ENCODE data around the gene PHLPP1. TPM values are rescaled to one million over a fixed set of nuclear protein-coding genes. Genes with fewer than 3 reads are reported as not detected.
A peak's percentile ranks its signal among the peaks of the same experiment; 100 is the strongest.

PHLPP1 gene
- total and polyA plus RNA-seq, 2 of the 13 experiments (the other 11 are each of a cell fraction or from before 2014, with no cell fraction given): 9.8 to 18.5 TPM

GRCh38 chr18:62714671-62715435, 488 bp upstream of the PHLPP1 start (continued):
- no peak for TF ChIP-seq SRY (CRISPR knock-in tag; IDR thresholded peaks at IDR 0.05)
- no peak for TF ChIP-seq CREBL2 (CRISPR knock-in tag; IDR thresholded peaks at IDR 0.05; ENCODE audit: borderline replicate concordance)
- peak; percentile 87 for TF ChIP-seq ZSCAN25 (CRISPR knock-in tag; IDR thresholded peaks at IDR 0.05)
- no peak for TF ChIP-seq MBNL3 (CRISPR knock-in tag; conservative IDR thresholded peaks at IDR 0.05)
- peak; percentile 29 for TF ChIP-seq ZFP36 (IDR thresholded peaks at IDR 0.05; ENCODE audit: borderline replicate concordance, low read depth, low read length, partially characterized antibody)
- TF ChIP-seq ATAD3A (CRISPR knock-in tag; IDR thresholded peaks at IDR 0.05): no peak
- no peak; the same call in 1 of the 2 replicates for TF ChIP-seq ZBED4 (CRISPR knock-in tag; IDR thresholded peaks at IDR 0.05; ENCODE audit: borderline replicate concordance)
- TF ChIP-seq ZNF432 (CRISPR knock-in tag; IDR thresholded peaks at IDR 0.05; ENCODE audit: borderline replicate concordance): no peak
- no peak for TF ChIP-seq DPF2 (CRISPR knock-in tag; IDR thresholded peaks at IDR 0.05; ENCODE audit: borderline replicate concordance, low read depth)
- no peak for TF ChIP-seq HDAC1 (CRISPR knock-in tag; IDR thresholded peaks at IDR 0.05)
- no peak for TF ChIP-seq MYPOP (CRISPR knock-in tag; IDR thresholded peaks at IDR 0.05)
- TF ChIP-seq HNF4G (IDR thresholded peaks at IDR 0.05; ENCODE audit: borderline replicate concordance, low read depth, low read length): no peak
- TF ChIP-seq HNF4G (CRISPR knock-in tag; IDR thresholded peaks at IDR 0.05; ENCODE audit: borderline replicate concordance, low read depth): no peak
- no peak for TF ChIP-seq ZNF17 (CRISPR knock-in tag; IDR thresholded peaks at IDR 0.05)
- no peak; the same call in none of the 2 replicates for TF ChIP-seq TGIF2 (CRISPR knock-in tag; IDR thresholded peaks at IDR 0.05)
- TF ChIP-seq ZBTB2 (CRISPR knock-in tag; IDR thresholded peaks at IDR 0.05; ENCODE audit: low read depth): no peak
- peak; percentile 64; the same call in 1 of the 2 replicates for TF ChIP-seq ZNF292 (CRISPR knock-in tag; IDR thresholded peaks at IDR 0.05; ENCODE audit: borderline replicate concordance, low read depth)
- TF ChIP-seq ZNF691 (CRISPR knock-in tag; IDR thresholded peaks at IDR 0.05; ENCODE audit: borderline replicate concordance, low read depth): no peak
- peak; percentile 91 for TF ChIP-seq SUZ12 (IDR thresholded peaks at IDR 0.05; ENCODE audit: low read depth, low read length)
- peak; percentile 68; the same call in 1 of the 2 replicates for TF ChIP-seq ZNF34 (CRISPR knock-in tag; IDR thresholded peaks at IDR 0.05; ENCODE audit: borderline replicate concordance)
- TF ChIP-seq ZZZ3 (CRISPR knock-in tag; IDR thresholded peaks at IDR 0.05; ENCODE audit: borderline replicate concordance): no peak
- TF ChIP-seq ETV5 (CRISPR knock-in tag; IDR thresholded peaks at IDR 0.05; ENCODE audit: borderline replicate concordance): peak; percentile 6; the same call in 1 of the 2 replicates
